Measurements from ENCODE around the gene LMBR1.

The LMBR1 gene

DNA sequence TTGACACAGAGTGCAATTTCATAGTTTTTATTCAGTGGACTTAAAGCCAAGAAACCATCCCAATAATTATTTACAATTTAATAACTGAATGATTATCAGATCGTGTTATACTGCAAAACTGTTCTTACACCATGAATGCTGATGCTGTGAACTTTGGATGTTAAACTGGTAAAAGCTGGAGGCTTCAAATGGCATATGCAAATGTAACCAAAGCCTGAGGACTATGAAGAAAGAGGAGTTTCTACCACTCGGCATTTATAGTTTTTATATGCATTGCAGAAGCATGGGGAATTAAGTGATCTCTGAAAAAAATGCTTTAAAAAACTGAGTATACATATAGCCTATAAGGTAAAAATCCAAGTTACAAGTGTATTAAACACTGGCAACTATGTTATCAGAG lies 210.1 kb downstream of the LMBR1 start:
- no peak for DNase-seq

DNA sequence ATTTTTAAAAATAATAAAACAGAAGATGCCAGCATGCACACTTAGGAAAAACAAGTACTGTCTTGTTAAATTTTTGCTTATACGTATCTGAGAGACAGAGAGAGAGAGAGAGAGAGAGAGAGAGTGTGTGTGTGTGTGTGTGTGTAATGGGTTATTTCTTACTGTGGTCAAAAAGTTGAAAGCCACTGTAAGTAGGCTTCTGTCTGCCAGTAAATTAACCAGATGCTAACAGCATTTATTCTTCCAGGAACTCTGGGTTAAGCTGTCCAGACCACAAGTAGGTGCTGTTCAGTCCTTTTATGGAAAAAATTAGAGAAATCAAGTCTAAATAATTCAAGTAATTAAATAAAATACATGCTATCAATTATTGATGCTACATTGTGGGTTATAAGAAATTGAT lies 212.7 kb downstream of the LMBR1 start:
- no peak for DNase-seq

DNA sequence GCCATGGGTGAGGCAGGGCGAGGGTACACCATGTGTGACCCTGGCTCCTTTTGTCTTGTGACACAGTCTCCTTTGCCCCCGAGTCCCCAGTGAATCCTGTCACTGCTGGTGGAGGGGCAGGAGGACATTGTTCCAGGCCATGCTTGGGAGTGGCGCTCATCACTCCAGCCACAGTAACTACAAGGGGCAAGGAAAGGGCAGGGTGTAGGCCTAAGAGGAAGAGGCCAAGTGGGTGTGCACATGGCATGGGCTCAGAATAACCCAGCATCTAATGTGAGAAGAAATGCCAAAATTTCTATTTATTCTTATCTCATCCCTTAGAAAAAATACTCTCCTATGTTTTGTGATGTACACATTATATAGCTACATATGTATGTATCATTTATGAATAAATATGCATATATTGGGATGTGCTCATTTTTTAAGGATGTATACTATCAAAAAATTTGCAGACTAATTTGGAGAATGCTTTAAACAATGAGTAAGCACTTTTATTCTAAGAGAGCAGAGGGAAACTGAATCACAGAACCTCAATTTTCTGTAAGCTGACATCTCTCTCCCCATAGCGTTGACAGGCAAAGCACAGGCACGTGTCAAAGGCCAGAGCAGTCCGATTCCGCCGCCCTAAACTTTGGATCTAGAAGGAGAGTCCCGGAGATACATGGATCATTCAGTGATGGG lies 215.5 kb downstream of the LMBR1 start:
- no peak for DNase-seq

DNA sequence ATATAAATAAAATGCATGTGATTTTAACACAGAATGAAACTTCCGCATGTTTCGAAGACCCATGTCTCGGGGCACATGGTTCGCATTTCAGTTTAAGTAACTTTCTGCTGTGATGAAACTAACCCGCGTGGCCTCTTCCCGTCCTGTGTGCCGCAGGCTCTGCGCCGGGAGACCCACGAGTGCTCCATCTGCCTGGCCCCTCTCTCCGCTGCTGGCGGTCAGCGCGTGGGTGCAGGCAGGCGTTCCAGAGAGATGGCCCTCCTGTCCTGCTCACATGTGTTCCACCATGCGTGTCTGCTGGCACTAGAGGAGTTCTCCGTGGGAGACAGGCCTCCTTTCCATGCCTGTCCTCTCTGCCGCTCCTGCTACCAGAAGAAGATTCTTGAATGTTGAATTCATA lies 216.7 kb downstream of the LMBR1 start:
- no peak for DNase-seq

DNA sequence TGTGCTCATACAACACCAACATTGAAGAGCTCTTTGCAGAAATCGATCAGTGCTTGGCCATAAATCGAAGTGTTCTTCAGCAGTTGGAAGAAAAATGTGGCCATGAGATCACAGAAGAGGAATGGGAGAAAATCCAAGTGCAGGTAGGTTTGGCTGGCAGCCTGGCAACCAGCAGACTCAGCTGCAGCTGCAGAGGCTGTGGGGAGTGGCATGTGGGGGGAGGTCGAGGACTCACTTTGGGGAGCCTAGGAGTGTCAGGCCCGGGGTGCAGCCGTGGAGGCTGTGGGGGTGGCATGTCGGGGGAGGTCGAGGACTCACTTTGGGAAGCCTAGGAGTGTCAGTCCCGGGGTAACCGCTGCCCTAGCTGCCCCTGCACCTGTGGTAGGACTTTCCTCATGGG lies 217.3 kb downstream of the LMBR1 start:
- no peak for DNase-seq

DNA sequence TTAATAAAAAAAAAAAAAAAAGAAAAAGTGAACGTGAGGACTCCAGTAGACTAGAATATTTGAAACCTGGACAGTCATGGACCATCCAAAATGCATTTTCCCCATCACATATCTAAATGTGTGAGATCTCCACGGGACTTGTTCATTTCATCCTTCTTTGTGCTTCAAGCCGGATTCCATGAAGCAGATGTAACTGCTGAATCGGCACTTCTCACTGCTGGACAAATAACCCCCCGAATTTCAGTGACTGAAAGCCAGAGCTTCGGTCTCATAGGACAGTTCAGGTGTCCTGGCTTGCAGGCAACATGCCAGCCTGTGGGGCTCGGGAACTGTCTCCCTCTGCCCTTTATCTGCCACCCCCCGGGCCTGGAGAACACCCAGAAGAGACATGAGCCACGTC lies 219.1 kb downstream of the LMBR1 start:
- DNase-seq, result no peak

DNA sequence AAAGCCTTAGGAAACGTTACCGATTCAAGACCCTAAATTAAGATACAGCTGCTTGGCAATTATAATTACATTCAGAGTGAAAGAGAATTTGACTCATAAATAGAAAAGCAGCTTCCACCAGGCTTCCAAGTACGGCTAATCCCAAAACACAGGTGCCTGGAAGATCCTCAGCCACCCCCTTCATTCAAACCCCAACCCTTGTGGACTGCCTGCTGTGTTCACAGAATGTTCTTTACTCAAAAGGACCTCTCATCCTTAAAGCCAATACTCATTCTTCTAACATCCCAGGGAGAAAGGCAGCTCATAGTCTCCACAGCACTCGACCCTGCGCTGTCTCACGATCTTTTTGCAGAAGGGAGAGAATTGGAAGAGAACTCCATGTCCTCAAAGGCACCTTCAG lies 219.5 kb downstream of the LMBR1 start:
- no peak for DNase-seq

DNA sequence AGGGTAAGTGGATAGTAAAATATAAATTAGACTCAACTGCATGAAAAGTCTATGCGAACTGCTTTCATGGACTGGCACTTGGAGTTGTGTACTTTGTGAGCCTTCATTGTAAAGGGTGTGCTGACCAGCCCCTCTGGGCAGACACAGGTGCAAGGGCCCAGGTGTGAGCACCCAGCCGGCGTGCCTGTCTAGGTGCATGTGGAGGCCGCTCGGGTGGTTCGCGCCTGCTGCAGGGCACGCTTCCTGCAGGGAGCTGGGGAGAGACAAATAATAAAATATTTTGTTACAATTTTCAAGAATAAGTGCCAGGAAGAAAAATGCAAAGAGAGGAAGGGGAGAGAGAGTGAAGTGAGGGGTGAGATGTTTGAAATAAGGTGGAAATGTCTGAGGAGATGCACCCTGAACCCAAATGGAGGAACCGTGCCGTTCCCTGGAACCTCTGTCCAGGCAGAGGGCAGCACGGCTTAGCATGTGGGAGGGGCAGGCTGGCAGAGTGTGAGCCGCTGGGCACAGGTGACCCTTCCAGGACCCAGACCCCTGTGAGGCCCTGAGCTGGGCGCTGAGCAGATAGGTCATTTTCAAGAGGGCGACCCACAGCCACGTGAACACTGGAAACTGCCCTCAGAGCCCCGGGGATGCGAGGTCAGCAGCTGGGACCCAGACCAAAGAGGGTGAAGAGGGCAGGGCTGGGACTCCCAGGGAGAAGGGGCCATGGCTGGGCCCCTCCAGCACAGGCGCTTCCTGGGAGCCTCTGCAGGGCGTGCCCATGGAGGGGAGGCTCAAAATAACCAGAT lies 223.8 kb downstream of the LMBR1 start:
- DNase-seq, result no peak

DNA sequence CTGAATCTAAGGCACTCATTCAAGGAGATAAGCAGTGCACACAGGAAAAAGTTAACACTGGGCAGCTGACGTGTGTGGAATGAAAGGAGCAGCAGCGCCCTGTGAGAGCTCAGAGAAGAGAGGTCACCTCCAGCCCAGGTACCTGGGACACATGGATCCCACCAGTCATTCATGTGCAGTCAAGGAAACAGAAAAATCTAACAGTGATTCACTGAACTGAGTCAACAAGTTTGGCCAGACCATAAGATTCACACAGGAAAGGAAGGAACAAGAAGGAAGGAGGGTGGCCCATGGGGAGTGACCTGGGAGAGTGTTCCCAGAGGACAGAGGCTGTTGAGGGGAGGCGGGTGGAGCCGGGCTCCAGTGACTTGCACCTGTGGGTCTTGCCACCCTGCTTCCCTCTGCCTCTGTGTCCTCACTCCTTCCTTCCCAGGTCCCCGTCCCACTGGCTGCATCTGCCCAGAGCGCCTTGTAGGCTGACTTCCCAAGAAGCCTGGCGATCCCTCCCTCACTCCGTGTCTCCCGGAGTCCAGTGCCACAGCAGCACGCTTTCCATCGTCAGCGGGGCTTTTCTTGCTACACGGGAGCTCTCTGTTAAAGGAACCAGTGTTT lies 224.7 kb downstream of the LMBR1 start:
- no peak for DNase-seq

DNA sequence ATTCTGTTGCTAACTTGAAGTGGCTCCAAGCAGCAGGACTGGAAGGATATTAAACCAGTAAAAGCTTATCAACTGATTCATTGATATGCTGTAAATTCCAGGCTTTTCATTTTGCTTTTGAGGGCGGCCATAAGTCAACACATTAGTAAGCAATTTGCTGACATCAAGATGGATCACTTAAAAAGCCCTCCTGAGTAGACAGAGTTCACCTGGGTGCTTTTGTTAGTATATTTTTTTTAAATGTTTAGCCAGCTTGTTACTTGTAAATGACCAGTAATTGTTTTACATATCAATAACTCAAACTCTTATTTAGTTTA lies 225.9 kb downstream of the LMBR1 start:
- DNase-seq, result no peak

DNA sequence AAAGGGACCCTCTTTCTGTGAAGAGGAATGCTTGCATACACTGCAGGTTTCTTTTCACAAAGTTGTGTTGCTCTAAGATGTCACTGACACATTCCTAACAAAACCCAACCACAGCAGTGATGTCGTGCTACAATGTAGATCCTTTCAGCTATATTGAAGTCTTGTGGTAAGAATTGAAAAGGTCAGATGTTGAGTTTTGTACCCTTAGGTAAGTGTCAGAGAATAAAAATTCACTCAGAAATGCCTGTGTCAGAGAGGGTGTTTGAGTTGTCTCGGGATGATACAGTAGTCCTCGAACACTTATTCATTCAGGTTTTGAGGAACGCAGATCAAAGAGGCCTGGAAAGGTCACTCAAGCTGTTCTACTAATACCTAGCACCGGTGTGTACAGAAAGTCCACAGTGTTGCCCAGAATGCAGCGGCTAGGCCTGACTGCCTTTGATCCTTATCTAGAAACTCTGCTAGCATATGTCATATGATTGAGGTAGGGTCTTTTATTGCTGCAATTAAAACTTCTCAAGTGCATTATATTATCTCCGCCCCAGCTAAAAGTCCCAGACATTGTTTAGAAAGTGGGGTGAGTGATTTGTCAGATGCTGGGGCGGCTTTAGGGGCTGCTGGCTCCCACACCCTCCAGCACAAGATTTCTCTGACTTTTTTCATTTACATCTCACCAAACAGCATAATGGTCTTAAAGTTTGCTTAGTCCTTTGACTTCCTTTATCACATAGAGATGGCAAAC lies 226.4 kb downstream of the LMBR1 start:
- DNase-seq, result no peak

DNA sequence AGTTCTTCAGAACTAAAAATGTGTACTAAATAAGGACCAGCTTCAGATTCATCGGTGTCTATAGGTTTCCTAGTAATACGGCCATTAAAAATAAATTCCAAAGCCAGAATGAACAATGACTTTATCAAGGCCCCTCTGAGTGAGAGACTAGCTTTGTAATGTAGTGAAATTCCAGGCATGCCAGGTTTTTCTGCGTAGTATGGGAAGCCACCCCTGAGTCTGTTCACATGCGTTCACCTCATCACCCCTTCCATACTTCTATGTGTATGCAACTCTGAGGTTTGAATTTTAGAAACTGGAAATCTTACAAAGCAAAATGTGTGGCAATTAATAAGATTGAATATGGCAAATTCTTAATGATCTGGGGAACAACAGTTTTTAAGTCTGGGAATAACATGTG lies 227.9 kb downstream of the LMBR1 start:
- DNase-seq, result no peak

DNA sequence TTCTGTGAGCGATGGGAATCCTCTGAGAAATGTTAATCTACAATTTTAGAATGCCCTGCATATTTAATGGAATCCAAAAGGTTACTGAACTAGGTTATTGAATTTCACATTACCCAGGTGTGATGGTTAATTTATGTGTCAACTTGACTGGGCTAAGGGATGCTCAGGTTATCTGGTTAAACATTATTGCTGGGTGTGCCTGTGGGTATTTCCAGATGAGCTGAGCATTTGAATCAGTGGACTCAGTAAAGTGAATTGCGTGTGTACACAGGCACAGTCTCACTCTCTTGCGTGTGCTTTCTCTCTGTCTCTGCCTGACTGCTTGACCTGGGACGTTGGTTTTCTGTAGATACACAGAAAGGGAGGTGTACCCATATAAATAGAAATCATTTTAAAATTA lies 230.7 kb downstream of the LMBR1 start:
- no peak for DNase-seq

DNA sequence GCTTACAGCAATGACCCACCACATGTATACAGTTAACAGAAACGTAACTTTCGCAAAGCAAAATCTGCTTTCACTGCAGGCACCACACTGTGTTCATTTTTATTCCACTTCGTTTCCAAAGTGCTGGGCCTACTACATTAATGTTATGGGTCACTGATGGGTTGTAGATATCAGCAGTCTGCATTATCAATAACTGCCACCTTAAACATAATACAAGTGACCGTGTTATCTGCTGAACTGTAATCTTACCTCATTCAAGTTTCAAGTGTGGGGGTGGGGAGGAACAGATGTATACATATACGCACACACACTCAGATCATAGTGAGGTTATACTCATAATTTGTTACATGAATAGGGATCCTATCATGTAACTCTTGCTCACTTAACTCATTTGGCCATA lies 231.3 kb downstream of the LMBR1 start:
- DNase-seq, result no peak

DNA sequence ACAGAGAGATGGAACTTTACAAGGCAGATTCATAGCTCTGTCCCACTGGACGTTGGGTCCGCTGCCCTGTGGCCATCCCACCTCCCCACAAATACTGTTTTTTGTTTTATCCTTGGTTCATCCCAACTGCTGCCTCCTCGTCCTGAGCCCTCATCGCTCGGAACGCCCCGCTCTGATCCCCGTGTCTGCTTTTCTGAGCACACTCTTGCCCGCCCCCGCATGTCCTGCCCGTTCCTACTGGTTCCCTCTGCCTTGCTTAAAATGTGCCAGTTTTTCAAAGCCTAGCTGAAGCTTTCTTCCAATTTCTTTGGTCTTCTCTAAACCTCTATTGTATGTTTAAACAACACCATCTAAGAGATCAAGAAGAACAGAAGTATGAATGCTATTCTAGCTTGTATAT lies 233.0 kb downstream of the LMBR1 start:
- no peak for DNase-seq

DNA sequence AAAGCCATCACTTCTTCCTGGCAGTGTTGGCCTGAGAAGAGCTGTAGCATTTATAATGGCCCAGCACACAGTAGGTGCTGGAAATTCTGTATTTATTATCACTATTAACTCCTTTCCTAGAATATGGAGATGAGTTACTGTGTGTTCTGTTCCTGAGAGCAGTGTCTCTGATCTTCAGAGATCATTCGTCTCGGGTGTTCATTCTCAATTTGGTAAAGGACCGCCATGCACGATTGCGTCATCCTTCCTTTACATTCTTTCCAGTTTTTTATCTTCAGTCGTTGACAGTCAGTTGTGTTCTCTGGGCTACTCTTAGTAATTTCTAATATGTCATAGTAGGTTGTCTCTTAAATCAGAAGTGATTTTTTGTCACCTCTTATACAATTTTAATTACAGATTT lies 233.8 kb downstream of the LMBR1 start:
- DNase-seq, result no peak

DNA sequence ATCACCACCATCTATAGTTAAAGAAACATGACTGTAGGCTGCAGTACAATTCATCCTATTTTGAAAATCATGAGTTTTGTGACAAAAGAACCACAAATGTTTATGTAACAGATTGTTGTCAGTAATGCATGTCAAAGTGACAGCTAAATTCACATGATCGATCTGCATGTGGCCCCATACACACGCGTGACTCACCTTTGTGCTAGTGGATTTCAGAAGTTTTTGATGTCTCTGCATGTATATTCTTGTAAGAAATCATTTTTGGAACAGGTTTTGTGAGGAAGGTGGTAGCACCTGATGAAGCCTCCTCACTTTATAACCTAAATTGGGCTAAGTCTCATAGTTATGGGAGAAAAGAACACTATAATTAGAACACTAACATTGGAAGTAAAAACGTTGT lies 235.3 kb downstream of the LMBR1 start:
- no peak for DNase-seq

DNA sequence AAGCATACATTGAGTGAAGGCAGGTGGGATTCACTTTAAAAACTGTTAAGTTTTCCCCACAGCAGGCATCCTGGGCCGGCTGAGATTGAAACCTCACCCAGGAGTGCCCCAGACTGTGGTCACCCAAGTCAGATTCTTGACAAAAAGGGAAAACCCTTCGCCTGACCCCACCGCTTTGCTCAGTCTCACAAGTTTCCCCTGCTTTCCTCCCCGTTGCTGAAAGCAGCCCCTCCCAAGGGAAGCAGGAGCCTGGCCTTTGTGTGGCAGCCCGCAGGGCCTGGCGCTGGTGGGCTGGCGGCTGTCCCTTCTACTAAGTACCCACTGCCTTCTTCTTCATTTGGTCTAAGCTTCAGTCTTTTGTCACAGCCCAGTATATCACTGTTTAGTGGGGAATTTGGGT lies 236.4 kb downstream of the LMBR1 start:
- DNase-seq, result no peak

DNA sequence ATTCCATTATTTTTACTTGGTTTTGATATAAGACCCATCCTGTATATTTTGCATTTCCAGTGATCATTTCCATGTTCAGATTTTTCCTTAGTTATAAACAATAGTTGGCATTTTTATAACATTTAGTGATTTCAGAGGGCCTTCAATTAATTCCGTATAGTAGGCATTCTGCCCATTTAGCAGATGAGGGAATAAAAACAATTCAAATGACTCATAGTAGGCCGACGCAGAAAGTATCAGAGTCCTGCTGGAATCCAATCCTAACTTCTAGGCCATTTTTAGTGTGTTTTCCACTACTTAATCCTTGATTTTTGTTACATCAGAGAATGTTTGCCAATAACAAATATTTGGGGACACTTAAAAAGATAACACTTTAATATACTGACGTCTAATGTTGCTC lies 237.0 kb downstream of the LMBR1 start:
- no peak for DNase-seq

DNA sequence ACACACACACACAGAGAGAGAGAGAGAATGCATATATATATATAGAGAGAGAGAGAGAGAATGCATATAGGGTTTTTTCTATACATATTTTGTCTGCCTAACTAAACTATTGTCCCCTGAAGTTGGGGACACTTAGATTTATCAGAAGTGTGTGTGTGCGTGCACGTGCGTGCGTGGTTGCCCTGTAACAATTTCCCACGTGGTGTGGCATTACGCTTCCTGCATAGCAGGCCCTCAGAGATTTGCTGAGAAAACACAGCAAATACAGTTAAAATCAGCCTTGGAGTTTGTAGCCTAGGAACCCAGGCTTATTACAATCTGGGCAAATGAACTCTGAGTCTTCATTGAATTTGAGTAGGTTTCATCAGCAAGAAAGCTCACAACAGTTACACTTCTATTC lies 237.7 kb downstream of the LMBR1 start:
- no peak for DNase-seq

DNA sequence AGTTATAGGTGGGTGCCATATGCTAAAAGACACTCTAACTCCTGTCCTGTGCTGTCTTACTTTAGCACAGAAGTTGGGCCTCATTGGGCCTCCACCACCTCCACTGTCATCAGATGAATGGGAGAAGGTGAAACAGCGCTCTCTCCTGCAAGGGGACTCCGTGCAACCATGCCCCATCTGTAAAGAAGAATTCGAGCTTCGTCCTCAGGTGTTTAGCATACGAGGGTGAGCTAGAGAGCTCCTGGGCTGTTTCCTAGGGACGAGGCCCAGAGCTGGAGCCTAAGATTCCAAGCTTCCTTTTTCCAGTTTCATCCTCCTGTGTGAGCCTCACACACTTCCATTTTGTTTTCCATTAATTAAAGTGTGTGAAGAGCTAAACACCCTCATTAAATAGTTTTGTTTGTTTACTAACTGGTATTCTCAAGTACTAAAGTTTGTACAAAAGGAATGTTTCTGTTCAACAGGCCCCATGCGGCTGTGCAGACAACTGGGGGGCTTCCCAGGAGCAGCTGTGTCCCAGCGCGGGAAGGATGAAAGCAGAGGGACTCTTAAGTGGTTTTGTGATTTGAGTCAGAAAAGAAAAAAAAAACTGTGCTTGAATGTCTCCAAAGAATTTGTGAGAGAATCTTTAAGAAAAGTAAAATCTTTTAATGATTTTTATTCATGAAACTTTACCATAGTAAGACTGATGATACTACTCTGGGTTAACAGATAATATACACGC lies 238.3 kb downstream of the LMBR1 start:
- DNase-seq, result no peak

DNA sequence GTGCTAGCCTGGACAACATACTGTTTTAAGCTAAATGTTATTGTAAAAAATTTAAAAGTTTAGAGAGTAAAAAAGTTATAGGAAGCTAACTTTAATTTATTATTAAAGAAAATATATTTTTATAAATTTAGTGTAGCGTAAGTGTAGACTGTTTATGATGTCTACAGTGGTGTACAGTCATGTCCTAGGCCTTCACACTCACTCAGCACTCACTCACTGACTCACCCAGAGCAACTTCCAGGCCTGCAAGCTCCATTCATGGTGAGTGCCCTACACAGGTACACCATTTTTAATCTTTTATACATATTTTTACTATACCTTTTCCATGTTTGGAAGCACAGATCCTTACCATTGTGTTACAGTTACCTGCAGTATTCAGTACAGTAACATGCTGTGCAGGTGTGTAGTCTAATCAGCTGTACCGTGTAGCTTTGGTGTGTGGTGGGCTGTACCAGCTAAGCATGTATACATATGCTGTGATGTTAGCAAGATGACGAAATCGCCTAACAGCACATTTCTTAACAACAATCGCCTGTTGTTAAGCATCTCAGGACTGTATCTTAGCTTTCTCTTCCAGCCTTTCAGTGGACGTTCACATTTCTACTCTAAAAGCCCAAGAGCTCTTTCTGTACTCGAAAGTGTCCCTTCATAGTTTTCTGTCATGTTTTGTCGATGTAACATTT lies 240.0 kb downstream of the LMBR1 start:
- no peak for DNase-seq

DNA sequence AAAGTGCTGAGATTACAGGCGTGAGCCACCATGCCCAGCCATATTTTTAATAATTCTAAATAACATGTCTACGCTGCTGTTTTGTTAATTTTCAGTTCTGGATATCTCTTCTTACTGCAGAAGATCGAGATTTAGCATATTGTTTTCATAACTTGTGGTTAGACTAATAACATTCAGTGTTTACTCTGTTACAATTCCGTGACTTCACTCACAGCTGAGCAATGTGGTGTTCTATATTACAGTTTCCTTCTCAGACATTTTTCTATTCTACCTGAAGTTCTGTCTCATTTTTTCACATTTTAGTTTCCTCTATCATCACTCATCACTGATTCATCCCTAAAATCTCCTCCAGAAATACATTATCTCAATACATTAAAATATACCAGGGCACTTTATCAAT lies 241.5 kb downstream of the LMBR1 start:
- no peak for DNase-seq
